Astrocyte (in vitro differentiated cells and primary cell): ENCODE results near the gene NCK2. TPM values are rescaled to one million over a fixed set of nuclear protein-coding genes. Genes with fewer than 3 reads are reported as not detected.

Experiments
- DNase-seq: peaks from one replicate; pipeline ENCODE4 v3.0.0-alpha.2; 2010; ENCODE audit warnings: low read depth
- FAIRE-seq: peaks from 2 replicates; lab custom pipeline; 2011; peaks lifted over from hg19 to GRCh38; lab: Jason Lieb, UNC
- H2AFZ ChIP-seq: 2 replicates; pipeline ENCODE4 v1.6.0; 2012; ENCODE audit warnings: low read depth, low read length, inconsistent platforms
- H3K27ac ChIP-seq: 2 replicates; pipeline ENCODE4 v1.5.1; 2011; ENCODE audit warnings: low read depth, low read length, inconsistent platforms
- H3K27me3 ChIP-seq: 2 replicates; pipeline ENCODE4 v1.6.0; 2011; ENCODE audit warnings: low read length, inconsistent platforms; ENCODE audit not compliant: insufficient read depth
- H3K36me3 ChIP-seq: 2 replicates; pipeline ENCODE4 v1.5.1; 2011; ENCODE audit warnings: low read length, inconsistent platforms; ENCODE audit not compliant: insufficient read depth
- H3K4me1 ChIP-seq: 2 replicates; pipeline ENCODE4 v1.5.1; 2011; ENCODE audit warnings: low read length, inconsistent platforms; ENCODE audit not compliant: insufficient read depth
- H3K4me2 ChIP-seq: 2 replicates; pipeline ENCODE4 v1.6.0; 2012; ENCODE audit warnings: low read length, inconsistent platforms
- H3K4me3 ChIP-seq: 2 replicates; pipeline ENCODE4 v1.5.1; 2011; ENCODE audit warnings: low read depth, mild to moderate bottlenecking, low read length, inconsistent platforms; ENCODE audit not compliant: insufficient read depth
- H3K79me2 ChIP-seq: 2 replicates; pipeline ENCODE4 v1.6.0; 2012; ENCODE audit warnings: mild to moderate bottlenecking, low read length, inconsistent platforms; ENCODE audit not compliant: insufficient read depth
- H3K9ac ChIP-seq: 2 replicates; pipeline ENCODE4 v1.6.0; 2012; ENCODE audit warnings: mild to moderate bottlenecking, low read length, inconsistent platforms
- H3K9me3 ChIP-seq: 2 replicates; pipeline ENCODE4 v1.5.1; 2012; ENCODE audit warnings: low read depth, mild to moderate bottlenecking, low read length, inconsistent platforms; ENCODE audit not compliant: insufficient read depth
- H4K20me1 ChIP-seq: 2 replicates; pipeline ENCODE4 v1.6.0; 2012; ENCODE audit warnings: low read length, inconsistent platforms; ENCODE audit not compliant: insufficient read depth
- H3K27ac Mint-ChIP-seq: one replicate; pipeline ENCODE4 v1.8.0; 2021; ENCODE audit warnings: mild to moderate bottlenecking, mixed read lengths; ENCODE audit not compliant: unreplicated experiment
- H3K27me3 Mint-ChIP-seq: one replicate; pipeline ENCODE4 v1.8.0; 2021; ENCODE audit warnings: low read depth, mixed read lengths; ENCODE audit not compliant: unreplicated experiment
- H3K36me3 Mint-ChIP-seq: one replicate; pipeline ENCODE4 v1.8.0; 2021; ENCODE audit warnings: low read depth, mixed read lengths; ENCODE audit not compliant: unreplicated experiment
- H3K4me1 Mint-ChIP-seq: one replicate; pipeline ENCODE4 v1.8.0; 2021; ENCODE audit warnings: low read depth, mixed read lengths; ENCODE audit not compliant: unreplicated experiment
- H3K4me3 Mint-ChIP-seq: one replicate; pipeline ENCODE4 v1.8.0; 2021; ENCODE audit warnings: mild to moderate bottlenecking, moderate library complexity, mixed read lengths; ENCODE audit not compliant: unreplicated experiment
- H3K9me3 Mint-ChIP-seq: one replicate; pipeline ENCODE4 v1.8.0; 2021; ENCODE audit warnings: mild to moderate bottlenecking, mixed read lengths; ENCODE audit not compliant: unreplicated experiment
- EZH2 ChIP-seq: IDR thresholded peaks from 2 replicates; pipeline ENCODE4 v1.6.1; 2012; ENCODE audit warnings: mild to moderate bottlenecking, low read length, inconsistent platforms; ENCODE audit not compliant: insufficient read depth
- total RNA-seq: library from RNA; stranded (reverse); gene quantifications from 2 replicates; pipeline ENCODE4 v1.2.1, GENCODE V29; 2021
- TF ChIP-seq, protein P1 (sequence below): IDR thresholded peaks from 2 replicates; pipeline ENCODE4 v1.5.1; 2011; ENCODE audit warnings: low read depth, mild to moderate bottlenecking, inconsistent platforms, low read length, moderate library complexity; ENCODE audit not compliant: insufficient read depth

NCK2 gene
- total RNA-seq, 1 donor from 2014 or later = 61.6 TPM

DNA sequence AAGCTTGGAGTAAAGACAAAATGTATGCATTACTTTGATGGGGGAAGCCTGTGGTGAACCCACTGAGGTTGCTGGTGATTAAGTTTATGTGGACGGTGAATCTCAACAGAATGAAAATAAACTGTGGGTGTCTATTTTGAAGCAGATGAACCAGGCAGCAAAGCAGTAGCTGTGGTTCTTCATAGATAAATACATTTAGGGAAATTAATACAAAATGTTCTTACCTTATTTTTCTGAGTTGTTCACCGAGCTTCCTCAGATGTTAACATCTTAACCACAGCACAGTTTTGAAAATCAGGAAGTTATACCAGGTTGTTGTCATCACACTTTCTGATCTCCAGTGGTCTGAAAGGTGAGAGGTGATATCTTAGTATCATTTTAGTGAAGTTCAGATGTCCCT, 53.9 kb downstream of the NCK2 start:
- Histone ChIP-seq H3K4me1 (peaks cover 12% of the 10 kb centered on the region), H3K9ac (no peak overlapping the region), H3K9me3 (no peaks in the 10 kb centered on the region), H4K20me1 (peaks cover 89% of the 10 kb centered on the region), H3K27ac (no peak overlapping the region), H3K4me2 (no peak overlapping the region), H3K36me3 (no peaks in the 10 kb centered on the region), H2AFZ (no peak overlapping the region), H3K79me2 (peaks cover 97% of the 10 kb centered on the region), H3K4me3 (no peak overlapping the region), H3K27me3 (no peaks in the 10 kb centered on the region)
- TF ChIP-seq, protein P1, sequence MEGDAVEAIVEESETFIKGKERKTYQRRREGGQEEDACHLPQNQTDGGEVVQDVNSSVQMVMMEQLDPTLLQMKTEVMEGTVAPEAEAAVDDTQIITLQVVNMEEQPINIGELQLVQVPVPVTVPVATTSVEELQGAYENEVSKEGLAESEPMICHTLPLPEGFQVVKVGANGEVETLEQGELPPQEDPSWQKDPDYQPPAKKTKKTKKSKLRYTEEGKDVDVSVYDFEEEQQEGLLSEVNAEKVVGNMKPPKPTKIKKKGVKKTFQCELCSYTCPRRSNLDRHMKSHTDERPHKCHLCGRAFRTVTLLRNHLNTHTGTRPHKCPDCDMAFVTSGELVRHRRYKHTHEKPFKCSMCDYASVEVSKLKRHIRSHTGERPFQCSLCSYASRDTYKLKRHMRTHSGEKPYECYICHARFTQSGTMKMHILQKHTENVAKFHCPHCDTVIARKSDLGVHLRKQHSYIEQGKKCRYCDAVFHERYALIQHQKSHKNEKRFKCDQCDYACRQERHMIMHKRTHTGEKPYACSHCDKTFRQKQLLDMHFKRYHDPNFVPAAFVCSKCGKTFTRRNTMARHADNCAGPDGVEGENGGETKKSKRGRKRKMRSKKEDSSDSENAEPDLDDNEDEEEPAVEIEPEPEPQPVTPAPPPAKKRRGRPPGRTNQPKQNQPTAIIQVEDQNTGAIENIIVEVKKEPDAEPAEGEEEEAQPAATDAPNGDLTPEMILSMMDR = no peak
- TF ChIP-seq EZH2 = no peak
- Mint-ChIP-seq H3K9me3 (peaks cover 2% of the 10 kb centered on the region), H3K27ac (no peak overlapping the region), H3K4me3 (no peak overlapping the region), H3K4me1 (peaks cover 49% of the 10 kb centered on the region), H3K27me3 (no peaks in the 10 kb centered on the region), H3K36me3 (peaks cover 4% of the 10 kb centered on the region)
- DNase-seq = no peak
- no peak for FAIRE-seq

DNA sequence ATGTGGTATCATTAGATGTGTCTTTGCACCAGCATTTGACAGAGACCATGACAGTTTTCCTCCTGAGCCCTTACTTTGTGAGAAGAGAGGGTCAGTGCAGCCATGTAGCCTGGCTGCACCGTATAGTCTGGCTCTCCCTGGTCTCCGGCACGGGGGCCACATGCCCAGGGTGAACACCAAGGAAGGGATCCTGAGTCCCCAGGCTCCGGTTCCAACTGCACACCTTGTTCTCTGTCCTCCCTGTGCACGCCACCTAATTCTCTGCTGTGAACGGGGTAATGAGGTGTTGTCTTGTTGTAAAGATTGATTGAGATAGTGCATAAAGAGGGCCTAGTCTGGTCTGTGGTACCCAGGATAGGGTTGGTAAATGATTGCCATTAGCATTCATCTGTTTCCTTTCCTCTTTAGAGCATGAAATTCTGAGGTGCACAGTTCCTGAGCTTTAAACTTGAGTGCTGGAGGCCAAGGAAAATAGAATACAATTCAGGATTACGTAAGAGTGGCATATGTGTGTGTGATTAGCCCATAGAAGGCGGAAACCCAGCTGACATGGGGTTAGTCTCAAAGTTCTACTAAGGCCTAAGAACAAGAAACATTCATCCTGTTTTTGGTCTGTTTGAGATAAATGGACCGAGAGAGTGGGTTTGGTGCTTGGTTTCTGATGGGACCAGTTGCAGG, 55.5 kb downstream of the NCK2 start:
- Mint-ChIP-seq H3K9me3 (peaks cover 2% of the 10 kb centered on the region), H3K4me1 (peaks cover 64% of the 10 kb centered on the region), H3K36me3 (peaks cover 4% of the 10 kb centered on the region), H3K4me3 (no peak overlapping the region), H3K27me3 (no peaks in the 10 kb centered on the region), H3K27ac (no peak overlapping the region)
- H3K36me3 ChIP-seq = no peaks in the 10 kb centered on the region
- H3K4me2 ChIP-seq = no peak overlapping the region
- H3K27me3 ChIP-seq = no peaks in the 10 kb centered on the region
- H3K4me1 ChIP-seq = peaks cover 15% of the 10 kb centered on the region
- H3K9ac ChIP-seq = no peak overlapping the region
- no peaks in the 10 kb centered on the region for H3K9me3 ChIP-seq
- H3K79me2 ChIP-seq = peaks cover 100% of the 10 kb centered on the region
- no peak for FAIRE-seq
- no peak for TF ChIP-seq EZH2
- TF ChIP-seq, protein P1 = no peak
- H3K27ac ChIP-seq = no peak overlapping the region
- peaks cover 97% of the 10 kb centered on the region for H4K20me1 ChIP-seq
- no peak for DNase-seq
- no peak overlapping the region for H2AFZ ChIP-seq
- no peak overlapping the region for H3K4me3 ChIP-seq

DNA sequence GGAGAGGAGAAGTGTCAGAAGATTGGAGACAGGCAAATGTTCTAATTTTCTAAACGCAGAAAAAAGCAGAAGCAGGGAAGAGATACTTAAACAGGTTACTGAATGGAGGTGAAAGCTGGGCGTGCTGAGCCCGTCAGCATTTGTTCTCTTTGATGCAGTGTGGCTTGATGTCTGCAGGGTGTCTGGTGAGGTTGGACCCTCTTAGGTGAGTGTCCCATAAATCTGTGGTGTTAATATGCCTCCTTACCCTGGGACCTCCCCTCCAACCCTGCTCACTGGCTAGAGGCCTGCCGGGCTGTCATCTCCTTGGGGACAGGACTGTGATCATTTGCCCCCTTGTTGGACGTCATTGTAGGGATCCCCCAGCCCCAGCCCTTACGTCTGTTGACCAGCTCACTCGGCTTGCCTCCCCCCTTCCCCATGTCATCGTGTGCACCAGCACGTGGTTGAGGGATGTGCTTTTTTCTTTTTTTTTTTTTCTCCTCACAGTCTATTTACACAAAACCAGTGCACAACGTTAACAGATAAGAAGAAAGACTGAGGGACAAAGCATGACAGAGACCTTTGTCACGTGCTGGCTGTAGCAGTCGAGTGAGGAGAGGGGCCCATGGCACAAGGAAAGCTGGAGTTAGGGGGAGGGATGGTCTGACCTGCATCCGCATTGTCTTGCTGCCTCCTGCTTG, 56.4 kb downstream of the NCK2 start:
- Histone ChIP-seq H3K36me3 (no peaks in the 10 kb centered on the region), H2AFZ (no peak overlapping the region), H3K9ac (no peak overlapping the region), H4K20me1 (peaks cover 95% of the 10 kb centered on the region), H3K27ac (no peak overlapping the region), H3K27me3 (no peaks in the 10 kb centered on the region), H3K79me2 (peaks cover 99% of the 10 kb centered on the region), H3K4me1 (peaks cover 13% of the 10 kb centered on the region), H3K4me3 (no peak overlapping the region), H3K9me3 (no peaks in the 10 kb centered on the region), H3K4me2 (no peak overlapping the region)
- H3K9me3 Mint-ChIP-seq = peaks cover 2% of the 10 kb centered on the region
- TF ChIP-seq EZH2 = no peak
- TF ChIP-seq, protein P1 = no peak
- H3K27me3 Mint-ChIP-seq = no peaks in the 10 kb centered on the region
- FAIRE-seq = no peak
- peaks cover 55% of the 10 kb centered on the region for H3K4me1 Mint-ChIP-seq
- H3K27ac Mint-ChIP-seq = no peak overlapping the region
- peaks cover 4% of the 10 kb centered on the region for H3K36me3 Mint-ChIP-seq
- no peak overlapping the region for H3K4me3 Mint-ChIP-seq
- no peak for DNase-seq
